Measurements from ENCODE around the gene NT5C3A. TPM values are rescaled to one million over a fixed set of nuclear protein-coding genes. Genes with fewer than 3 reads are reported as not detected.

NT5C3A gene
- total and polyA plus RNA-seq, 9 of the 15 experiments (the other 6 are each of a cell fraction or from before 2014, with no cell fraction given), result 18.6 to 60.1 (median 40.0) TPM

DNA sequence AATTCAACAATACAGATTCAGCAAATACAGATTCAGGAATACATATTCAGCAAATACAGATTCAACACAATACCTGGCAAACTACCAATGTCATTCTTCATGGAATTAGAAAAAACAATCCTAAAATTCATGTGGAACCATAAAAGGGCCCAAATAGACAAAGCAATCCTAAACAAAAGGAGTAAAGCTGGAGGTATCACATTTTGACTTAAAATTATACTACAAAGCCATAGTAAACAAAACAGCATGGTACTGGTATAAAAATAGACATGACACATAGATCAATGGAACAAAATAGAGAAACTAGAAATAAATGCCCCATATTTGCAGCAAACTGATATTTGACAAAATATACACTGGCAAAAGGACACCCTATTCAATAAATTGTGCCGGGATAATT lies 3.4 kb upstream of the NT5C3A start (continued):
- TF ChIP-seq, protein P1, sequence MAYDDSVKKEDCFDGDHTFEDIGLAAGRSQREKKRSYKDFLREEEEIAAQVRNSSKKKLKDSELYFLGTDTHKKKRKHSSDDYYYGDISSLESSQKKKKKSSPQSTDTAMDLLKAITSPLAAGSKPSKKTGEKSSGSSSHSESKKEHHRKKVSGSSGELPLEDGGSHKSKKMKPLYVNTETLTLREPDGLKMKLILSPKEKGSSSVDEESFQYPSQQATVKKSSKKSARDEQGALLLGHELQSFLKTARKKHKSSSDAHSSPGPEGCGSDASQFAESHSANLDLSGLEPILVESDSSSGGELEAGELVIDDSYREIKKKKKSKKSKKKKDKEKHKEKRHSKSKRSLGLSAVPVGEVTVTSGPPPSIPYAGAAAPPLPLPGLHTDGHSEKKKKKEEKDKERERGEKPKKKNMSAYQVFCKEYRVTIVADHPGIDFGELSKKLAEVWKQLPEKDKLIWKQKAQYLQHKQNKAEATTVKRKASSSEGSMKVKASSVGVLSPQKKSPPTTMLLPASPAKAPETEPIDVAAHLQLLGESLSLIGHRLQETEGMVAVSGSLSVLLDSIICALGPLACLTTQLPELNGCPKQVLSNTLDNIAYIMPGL (CRISPR knock-in tag; IDR thresholded peaks at IDR 0.05), result no peak
- TF ChIP-seq ZNF76 (CRISPR knock-in tag; IDR thresholded peaks at IDR 0.05; ENCODE audit: borderline replicate concordance) (no peak), HDAC1 (IDR thresholded peaks at IDR 0.05) (no peak), RB1 (IDR thresholded peaks at IDR 0.05; ENCODE audit: low read depth) (no peak), CBX3 (IDR thresholded peaks at IDR 0.05; ENCODE audit: borderline replicate concordance in 1 of 2, low read length in 2 of 2) (no peak), POLR2AphosphoS2 (IDR thresholded peaks at IDR 0.05; ENCODE audit: low read length) (no peak), ADNP (tag; IDR thresholded peaks at IDR 0.05) (0 out of 2 replicates have a peak, but pooled peaks have one; percentile 25), RBM25 (IDR thresholded peaks at IDR 0.05; ENCODE audit: low read depth, low read length, severe bottlenecking) (peak; percentile 78), ZNF830 (CRISPR knock-in tag; IDR thresholded peaks at IDR 0.05) (no peak), XRCC5 (IDR thresholded peaks at IDR 0.05; ENCODE audit: low read depth, low read length) (no peak), ZNF354B (CRISPR knock-in tag; IDR thresholded peaks at IDR 0.05) (no peak), MEF2A (IDR thresholded peaks at IDR 0.05; ENCODE audit: control insufficient read depth, low read depth, low read length) (peak; percentile 68; the same call in 1 of the 2 replicates), BCOR (IDR thresholded peaks at IDR 0.05) (peak; percentile 63; the same call in 1 of the 2 replicates), FUS (optimal IDR thresholded peaks at IDR 0.05; ENCODE audit: low read depth, low read length) (no peak), HSF4 (CRISPR knock-in tag; IDR thresholded peaks at IDR 0.05; ENCODE audit: borderline replicate concordance) (no peak), RBBP5 (IDR thresholded peaks at IDR 0.05; ENCODE audit: borderline replicate concordance, insufficient read depth, low read length, poor library complexity, severe bottlenecking) (no peak), ZNF316 (IDR thresholded peaks at IDR 0.05) (0 out of 2 replicates have a peak, but pooled peaks have one; percentile 39), ETV1 (tag; conservative IDR thresholded peaks at IDR 0.05; ENCODE audit: low read depth) (no peak), PML (IDR thresholded peaks at IDR 0.05; ENCODE audit: low read length) (no peak), MEF2D (tag; conservative IDR thresholded peaks at IDR 0.05; ENCODE audit: low read depth) (peak; percentile 36; the same call in 1 of the 2 replicates), NR4A1 (CRISPR knock-in tag; IDR thresholded peaks at IDR 0.05) (no peak), NR4A1 (tag; IDR thresholded peaks at IDR 0.05) (no peak), CBX8 (IDR thresholded peaks at IDR 0.05; ENCODE audit: borderline replicate concordance, extremely low read depth, low read depth, low read length, poor library complexity, severe bottlenecking) (no peak), POU5F1 (IDR thresholded peaks at IDR 0.05; ENCODE audit: borderline replicate concordance, low read depth, low read length, partially characterized antibody) (no peak), POLR3A (IDR thresholded peaks at IDR 0.05; ENCODE audit: borderline replicate concordance, extremely low read depth, insufficient read depth, insufficient read length) (no peak), TAF9B (IDR thresholded peaks at IDR 0.05; ENCODE audit: partially characterized antibody) (no peak), KDM1A (IDR thresholded peaks at IDR 0.05) (0 out of 4 replicates have a peak, but pooled peaks of 1 of the 2 experiments have one; percentile 25)
- TF ChIP-seq, protein P2, sequence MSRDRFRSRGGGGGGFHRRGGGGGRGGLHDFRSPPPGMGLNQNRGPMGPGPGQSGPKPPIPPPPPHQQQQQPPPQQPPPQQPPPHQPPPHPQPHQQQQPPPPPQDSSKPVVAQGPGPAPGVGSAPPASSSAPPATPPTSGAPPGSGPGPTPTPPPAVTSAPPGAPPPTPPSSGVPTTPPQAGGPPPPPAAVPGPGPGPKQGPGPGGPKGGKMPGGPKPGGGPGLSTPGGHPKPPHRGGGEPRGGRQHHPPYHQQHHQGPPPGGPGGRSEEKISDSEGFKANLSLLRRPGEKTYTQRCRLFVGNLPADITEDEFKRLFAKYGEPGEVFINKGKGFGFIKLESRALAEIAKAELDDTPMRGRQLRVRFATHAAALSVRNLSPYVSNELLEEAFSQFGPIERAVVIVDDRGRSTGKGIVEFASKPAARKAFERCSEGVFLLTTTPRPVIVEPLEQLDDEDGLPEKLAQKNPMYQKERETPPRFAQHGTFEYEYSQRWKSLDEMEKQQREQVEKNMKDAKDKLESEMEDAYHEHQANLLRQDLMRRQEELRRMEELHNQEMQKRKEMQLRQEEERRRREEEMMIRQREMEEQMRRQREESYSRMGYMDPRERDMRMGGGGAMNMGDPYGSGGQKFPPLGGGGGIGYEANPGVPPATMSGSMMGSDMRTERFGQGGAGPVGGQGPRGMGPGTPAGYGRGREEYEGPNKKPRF (IDR thresholded peaks at IDR 0.05; ENCODE audit: low read depth, low read length), result no peak
